HG03439 (cell line): ENCODE data around the gene KRTAP12-1.

Experiments used
- ATAC-seq: cut with Tn5 transposase; IDR thresholded peaks from one replicate; pipeline ENCODE4 v1.9.1; 2021; ENCODE audit warnings: mild to moderate bottlenecking, moderate library complexity; ENCODE audit not compliant: unreplicated experiment

The KRTAP12-1 gene

DNA sequence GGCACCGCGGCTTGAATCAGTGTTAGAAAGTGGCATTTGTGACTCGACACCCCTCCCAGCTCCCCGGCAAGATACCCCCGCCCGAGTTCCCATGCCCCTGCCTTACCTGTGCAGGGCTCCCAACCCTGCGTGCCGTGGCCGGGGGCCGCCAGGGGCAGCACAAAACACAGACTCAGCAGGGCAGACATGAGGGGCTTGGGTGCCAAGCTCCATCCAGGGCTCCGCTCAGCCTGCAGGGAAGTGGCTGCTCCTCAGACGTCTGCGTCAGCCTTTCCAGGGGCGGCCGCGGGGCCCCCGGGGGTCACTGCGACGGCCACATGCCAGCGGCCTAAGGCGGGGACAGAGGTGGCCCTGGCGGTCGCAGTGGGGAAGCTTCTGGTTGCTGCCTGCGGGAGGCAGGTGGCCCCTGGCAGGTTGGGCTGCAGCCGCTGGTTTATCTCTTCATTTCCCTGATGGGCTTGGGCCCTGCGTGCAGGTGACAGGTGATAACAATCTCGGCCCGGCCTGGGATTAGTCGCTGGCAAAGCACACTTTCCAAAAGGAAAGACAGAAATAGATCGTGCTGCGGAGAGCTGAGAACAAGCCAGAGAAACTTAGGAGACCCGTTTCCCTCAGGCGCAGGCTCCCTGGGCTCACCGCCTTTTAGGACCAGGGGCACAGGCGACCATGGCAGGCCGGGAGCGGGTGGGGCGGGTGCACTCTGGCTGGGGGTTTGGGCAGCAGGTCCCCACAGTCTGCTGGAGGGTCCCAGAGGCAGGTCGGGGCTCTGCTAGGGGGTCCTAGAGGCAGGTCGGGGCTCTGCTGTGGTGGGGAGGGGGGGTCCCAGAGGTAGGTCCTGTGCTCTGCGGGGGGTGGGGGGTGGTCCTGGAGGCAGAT lies 29.6 kb upstream of the KRTAP12-1 start, which contains the start of gene TSPEAR:
Gene TSPEAR (minus strand): TSS at position 246 of the 876 bp plus-strand sequence. CDS start 58 bp downstream, at position 188.
- no peak for ATAC-seq

DNA sequence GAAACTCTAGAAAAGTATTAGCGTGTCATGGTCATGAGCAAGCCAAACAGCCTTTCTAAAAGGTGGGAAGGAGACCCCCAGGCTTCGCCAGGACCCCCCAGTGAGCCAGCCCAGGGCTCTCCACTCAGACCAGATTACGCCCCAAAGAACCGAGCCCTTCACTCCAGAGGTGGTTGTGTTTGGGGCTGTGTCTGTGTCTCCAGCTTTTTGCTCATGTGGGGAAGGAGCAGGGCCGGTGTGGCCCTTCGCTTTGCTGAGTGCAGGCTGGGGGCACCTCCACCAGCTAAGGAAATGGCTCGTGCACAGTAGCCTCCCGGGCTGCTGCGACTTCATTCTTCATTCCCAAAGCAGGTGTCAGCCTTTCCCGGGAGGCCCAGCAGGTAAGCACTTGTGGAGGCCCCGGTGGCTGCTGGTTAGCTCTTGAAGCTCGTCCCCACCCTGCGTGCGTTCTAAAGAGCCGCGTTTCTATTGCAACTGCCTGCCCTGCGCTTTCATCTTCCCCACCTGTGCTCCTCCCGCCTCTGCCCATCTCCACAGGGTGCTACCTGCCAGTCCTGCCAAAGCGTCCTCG lies 28.9 kb upstream of the KRTAP12-1 start:
- ATAC-seq = no peak

DNA sequence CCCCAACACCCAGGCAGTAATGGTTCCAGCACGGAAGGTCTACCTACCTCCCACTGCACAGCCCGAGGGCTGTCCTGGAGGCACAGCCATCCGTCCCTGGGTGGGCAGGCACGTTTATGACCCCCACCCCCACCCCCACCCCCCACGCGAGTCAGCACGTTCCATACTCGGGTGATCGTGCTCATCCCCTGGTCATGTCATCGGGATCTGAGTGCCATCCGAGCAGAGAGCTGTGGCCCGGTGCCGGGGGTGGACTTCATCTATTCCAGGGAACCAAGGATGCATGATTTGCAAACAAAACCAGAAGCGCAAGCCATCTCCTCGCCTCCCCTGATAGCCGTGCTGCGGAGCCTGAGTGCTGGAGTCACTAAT lies 28.3 kb upstream of the KRTAP12-1 start:
- ATAC-seq = no peak

DNA sequence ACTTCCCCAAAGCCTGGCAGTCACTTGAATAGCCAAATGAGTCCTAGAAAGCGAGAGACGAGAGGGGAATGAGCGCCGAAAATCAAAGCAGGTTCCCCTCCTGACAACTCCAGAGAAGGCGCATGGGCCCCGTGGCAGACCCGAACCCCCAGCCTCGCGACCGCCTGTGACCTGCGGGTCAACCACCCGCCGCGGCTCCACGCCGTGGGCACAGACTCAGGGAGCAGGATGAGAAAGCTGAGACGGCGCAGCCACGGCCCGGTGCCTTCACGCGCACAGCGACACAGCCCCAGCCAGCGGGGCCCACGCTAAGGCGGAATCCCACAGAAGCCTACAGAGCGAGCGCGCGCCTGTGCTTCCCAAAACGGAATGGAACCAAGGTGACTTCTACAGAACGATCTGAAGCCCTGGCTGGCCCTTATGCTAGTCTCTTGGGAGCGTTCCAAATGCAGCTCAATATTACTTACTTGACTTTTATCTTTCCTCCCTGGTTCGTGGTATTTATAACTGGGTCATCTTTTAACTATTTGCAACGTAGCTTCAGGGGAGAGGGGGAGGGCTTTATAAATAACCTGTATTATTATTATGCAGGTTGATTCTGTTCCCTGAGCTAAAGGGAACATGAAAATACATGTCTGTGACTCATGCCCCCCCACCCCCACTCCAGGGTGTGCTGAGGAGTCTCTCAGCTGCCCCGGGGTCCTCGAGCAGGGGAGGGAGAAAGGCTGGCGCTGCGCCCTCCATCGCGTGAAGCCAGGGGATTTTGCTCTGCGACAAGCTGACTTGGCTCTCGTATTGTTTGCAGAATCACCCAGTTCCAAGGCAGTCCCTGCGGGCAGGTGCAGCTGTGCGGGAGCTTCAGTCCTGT lies 27.7 kb upstream of the KRTAP12-1 start:
- ATAC-seq = no peak

DNA sequence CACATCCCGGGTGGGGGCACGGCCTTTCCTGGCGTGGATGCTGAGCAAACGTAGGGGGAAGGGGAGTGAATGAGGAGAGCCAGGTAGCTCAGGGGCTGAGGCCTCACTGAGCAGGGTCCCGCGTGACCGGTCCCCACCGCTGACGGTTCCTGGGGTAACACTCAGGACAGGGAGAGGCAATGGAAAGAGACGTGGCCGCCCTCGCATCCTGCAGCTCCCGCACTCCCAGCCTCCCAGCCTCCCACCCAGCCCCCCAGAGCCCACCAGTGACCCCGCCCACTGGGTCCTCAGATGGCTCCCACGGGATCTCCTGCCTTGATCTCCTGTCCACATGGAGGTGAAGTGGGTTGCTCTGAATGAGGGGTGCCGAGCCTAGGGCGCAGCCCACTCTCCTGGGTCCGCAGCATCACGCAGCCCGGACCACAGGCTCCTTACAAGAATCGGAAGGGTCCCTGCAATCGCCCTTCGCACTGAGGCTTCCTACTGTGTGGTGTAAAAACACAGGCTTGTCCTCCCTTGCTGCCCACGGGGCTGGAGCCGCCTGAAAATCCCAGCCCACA lies 27.0 kb upstream of the KRTAP12-1 start:
- ATAC-seq = no peak

DNA sequence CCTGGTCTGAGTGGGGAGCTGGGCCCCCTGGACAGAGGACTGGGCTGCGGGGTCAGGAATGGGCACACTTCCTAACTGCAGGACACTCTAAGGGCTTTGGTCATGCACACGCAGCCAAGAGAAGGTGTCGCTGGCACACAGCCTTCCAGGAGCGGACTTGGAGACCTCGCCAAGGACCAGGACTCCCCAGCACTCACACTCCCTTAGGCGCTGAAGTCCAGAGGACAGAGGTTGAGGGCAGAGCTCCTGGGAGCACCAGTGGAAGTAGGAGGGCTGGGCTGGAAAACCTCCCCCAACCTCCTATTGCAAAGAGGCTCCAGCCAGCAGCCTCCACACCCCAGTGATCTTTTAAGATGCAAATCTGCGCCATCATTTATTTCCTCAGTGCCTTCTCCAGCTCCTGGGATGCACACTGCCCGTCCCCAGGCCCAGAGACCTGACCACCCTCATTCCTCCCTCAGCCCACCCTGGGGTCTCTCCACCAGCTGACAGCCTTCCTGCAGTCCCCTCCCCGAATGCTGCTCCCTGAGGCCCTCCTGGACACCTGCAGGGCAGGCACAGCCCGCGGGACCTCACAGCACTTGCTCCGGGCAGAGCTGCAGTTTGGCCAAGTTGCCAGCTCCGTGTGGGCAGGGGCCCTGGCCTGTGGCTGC lies 26.4 kb upstream of the KRTAP12-1 start:
- no peak for ATAC-seq

DNA sequence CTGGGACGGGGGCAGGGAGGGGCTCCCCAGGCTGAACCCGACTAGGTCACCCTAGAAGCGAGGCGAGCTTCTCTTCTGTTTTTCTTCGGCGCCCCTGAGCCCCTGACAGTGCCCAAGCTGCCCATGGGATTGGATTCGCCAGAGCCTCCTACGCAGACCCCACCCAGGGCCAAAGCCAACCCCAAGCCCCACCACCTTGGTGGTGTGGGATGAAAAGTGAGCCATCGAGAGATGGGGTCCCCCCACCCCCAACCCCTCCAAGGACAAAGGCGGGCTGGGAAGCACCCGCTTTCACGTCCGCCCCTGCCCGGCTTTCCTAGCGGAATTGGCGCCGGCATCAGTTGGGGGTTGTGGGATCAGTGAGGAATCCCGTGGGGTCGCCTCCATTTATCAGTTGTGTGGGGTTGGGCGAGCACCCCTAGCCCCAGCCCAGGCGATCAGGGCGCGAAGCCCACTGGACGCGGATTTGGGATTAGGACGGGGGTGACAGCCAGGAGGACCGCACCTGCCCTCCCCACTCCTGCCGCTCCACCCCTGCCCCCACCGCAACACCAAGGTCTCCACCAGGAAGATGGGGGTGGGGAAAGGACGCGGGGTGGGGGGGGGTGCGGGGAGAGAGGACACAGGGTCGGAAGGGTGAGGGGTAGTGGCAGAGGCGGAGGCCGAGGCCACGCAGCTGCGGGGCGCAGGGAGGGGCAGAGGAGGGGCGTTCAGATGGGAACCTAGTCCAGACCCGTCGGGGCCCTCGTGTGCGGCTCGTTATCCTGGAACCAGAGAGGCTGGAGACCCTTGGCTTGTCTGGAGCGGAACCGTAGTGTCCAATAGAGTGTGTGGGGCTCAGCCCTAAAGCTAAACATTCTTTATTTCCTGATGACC lies 25.0 kb upstream of the KRTAP12-1 start:
- ATAC-seq = no peak

DNA sequence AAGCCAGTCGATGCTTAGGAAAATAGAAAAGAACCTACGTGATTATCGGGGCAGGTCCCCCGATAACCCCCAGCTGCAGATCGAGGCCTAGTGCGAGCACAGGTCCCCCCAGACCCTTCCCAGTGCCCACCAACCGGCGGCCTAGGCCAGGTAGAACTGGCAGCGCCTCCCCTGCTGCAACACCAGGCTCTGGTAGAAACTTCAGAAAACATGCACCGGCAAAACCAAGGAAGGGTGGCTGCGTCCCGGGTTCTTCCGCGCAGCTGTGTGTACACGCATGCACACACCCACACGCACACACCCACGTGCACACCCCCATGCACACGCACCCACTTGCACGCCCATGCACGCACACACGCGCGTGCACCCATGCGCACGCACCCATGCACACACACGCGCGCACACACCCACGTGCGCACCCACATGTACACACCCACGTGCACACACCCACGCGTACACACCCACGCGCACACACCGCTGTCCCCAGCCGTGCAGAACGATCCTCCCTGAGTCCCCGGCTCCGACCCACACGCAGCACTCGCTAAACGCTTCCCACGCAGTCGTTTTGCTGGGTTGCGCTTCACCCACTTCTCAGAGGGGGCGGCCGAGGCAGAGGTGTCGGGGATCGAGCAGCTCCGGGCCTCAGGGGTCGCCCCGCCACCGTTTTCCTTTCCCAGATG lies 24.2 kb upstream of the KRTAP12-1 start:
- no peak for ATAC-seq

DNA sequence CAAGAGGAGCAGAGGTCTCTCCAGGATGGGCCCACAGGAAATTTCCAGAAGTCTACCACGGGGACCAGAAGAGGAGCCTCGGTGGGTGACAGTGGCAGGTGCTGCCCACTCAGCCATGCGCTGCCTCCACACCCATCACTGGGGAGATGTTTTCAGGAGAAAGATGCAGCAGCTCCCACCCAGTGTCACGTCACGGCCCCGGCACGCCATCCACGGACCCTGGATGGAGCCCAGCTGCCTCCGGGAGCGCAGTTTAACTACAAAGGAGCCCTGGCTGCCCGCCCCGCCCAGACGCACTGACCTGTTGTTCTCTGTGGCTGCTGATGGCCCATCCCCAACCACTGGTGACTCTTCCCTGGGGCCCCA lies 22.7 kb upstream of the KRTAP12-1 start:
- ATAC-seq = no peak

DNA sequence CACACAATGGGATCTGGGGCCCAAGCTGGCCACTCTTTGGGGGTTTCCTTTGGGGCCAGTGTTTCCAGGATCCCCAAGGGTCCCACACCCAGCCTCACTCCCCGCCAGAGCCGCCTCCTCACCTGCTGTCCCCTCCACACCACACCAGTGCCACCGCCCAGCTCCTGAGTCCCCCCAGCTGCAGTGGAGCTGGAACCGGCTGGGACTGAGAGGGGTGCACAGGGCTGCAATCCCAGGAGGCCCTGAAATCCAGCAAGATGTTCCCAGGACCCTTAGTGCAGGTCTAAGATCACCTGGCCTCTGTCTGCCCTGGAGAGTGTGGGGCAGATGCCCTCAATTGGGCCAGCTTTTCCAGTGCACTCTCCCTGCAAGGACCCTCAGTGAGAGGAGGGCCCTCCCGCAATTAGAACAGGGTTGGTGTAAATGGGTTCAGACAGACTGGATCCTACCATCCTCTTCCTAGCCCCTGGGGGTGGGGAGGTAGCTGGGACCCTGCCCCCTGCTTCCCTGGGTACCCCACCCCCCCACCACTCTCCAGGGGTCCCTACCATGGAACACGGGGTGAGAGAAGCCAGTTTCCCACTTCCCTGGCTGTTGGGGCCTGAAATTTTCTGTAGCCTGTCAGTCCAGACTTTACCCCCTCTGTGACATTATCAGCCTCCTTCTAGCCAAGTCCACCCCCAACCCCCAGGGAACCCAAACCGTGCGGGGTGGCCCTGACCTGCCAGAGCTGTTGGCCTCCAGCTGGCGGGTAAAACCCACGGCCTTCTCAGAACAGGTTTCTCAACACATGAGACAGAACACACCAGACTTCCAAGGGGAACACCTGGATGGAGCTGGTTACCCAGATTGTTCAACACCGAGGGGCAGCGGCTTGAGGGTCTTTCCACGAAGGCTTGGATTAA lies 22.0 kb upstream of the KRTAP12-1 start:
- no peak for ATAC-seq

DNA sequence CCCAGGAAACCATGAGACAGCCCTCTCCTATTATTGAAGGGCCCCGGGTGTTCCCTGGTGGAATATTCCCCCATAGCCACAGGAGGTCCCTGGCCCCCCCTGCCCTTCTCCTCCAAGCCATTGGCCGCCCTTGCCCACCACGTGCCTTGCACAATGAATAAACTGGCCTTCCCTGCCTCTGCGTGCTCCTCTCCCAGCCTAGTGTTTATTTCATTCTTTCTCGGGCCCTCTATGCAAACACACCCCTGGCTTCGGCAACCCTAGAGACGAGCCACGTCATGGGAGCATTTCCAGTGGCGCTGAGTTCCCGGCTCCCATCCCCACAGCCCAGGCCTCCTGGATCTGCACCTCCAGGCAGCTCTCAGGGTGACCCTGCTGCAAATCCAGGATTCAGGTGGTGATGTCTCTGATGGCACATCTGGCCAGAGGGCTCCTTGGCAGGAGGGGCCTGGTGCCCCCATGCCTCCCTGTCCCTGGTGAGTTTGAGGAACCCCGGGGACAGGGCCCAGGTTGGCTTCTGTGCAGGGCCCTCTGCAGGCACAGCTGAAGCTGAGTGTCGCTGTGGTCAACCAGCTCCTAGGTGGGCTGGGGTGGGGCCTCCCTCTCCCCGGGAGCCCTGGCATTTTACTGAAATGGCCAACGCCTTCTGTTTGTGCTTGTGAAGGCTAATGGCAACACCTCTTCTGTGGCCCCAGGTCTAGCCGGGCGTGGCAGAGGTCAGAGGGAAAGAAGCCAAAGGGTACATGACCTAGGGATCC lies 21.2 kb upstream of the KRTAP12-1 start:
- ATAC-seq = no peak

DNA sequence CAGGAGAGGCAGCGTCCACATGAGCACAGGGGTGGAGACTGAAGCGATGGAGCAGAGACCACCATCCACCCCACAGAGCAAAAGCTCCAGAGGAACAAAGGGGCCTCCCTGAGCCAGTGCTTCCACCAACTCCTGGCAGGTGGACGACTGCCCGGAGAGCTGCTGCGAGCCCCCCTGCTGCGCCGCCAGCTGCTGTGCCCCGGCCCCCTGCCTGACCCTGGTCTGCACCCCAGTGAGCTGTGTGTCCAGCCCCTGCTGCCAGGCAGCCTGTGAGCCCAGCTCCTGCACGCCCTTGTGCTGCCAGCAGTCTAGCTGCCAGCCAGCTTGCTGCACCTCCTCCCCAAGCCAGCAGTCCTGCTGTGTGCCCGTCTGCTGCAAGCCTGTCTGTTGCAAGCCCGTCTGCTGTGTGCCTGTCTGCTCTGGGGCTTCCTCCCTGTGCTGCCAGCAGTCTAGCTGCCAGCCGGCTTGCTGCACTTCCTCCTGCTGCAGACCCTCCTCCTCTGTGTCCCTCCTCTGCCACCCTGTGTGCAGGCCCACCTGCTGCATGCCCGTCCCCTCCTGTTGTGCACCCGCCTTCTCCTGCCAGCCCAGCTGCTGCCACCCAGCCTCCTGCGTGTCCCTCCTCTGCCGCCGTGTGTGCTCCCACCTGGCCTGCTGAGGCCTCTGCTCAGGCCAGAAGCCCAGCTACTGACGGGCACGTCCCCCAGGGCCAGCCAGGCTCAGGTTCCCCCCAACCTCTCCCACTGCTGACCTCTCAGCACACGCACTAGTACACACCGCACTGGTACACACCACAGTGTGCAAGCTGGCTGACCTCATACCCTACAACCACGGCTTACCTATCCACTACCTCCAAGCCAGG lies 20.4 kb upstream of the KRTAP12-1 start:
- ATAC-seq = no peak

DNA sequence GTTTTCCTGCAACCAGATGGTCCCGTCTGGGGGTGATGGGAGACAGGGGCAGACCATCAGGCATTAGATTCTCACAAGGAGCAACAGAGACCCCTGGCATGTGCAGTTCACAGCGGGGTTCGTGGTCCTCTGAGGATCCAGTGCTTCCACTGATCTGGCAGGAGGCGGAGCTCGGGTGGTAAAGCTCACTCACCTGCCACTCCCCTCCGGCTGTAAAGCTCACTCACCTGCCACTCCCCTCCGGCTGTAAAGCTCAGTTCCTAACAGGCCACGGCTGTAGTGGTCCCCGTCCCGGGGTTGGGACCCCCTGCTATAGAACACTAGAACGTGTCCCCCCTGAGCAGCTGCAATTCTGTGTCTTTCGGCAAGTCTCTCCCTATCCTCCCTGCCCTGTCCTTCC lies 19.6 kb upstream of the KRTAP12-1 start:
- ATAC-seq = no peak

DNA sequence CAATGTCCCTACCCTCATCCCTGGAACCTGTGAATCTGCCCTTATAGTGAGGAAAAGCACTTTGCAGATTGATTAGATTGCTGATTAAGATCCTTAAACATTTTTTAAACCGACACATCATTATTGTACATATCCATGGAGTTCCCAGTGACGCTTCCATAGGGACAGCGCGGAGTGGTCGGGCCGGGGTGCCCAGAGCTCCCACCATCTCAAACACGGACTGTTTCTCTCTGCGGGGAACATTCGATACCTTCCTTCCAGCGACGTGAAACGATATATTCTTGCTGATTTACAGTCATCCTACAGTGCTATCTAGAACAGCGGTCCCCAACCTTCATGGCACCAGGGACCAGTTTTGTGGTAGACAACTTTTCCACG lies 19.0 kb upstream of the KRTAP12-1 start:
- no peak for ATAC-seq

DNA sequence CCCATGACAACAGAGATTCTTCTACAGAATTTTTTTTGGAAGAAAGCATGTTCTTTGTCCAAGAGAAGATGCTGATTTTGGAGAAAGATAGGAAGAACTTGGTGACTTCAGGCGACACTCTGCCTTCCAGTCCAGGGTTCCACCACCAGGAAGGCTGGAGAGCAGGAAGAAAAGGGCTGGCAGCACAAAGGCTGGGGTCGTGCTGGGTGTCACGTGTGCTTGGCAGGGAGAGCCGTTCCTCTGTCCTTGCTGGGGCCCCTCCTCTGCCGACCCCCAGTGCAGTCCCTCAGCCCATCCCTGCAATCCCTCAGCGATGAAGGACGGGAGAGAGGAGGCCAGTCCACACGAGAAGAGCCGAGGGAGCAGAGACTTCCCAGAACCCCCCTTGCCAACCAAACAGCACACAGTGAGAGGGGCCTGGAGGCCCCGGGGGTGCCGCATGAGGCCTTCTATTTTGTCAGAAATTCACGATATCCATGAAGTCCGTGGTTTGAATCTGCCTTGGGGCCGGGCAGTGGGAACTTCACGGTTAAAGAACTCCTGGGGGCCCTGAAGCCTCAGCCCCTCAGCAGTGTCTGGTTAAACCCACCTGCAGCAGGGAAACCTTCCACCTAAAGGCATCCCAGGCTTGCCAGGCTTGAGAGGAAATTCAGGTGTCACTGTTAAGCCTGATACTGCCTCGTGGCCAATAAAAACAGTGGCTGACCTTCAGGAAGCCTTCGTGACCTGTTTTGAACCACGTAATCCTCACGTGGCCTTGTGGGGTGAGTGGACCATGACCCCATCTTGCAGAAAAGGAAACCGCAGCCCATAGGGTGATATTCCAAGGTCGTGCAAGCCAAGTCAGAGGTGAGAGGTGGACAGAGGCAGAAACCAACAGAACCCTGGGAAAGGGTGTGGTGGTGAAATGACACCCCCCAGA lies 18.4 kb upstream of the KRTAP12-1 start:
- ATAC-seq = no peak
